ENCODE data around the gene CEP112. TPM values are rescaled to one million over a fixed set of nuclear protein-coding genes. Genes with fewer than 3 reads are reported as not detected.

Gene CEP112
- total and polyA plus RNA-seq, 2 experiments from 2014 or later: 4.0 to 4.3 TPM

GRCh38 chr17:66032082-66032712 lies 159.7 kb downstream of the CEP112 start:
- Mint-ChIP-seq H3K9me3 (no peaks in the 10 kb centered on the region), H3K4me1 (peaks cover under 1% of the 10 kb centered on the region; the same call in 2 of the 3 replicates), H3K36me3 (ENCODE audit: low read depth) (no peaks in the 10 kb centered on the region), H3K27ac (no peak overlapping the region), H3K4me3 (no peak overlapping the region), H3K27me3 (ENCODE audit: insufficient read depth, low read depth, poor library complexity) (no peaks in the 10 kb centered on the region)
- H2AFZ ChIP-seq: no peak overlapping the region
- H3F3A ChIP-seq (replicated peaks; ENCODE audit: low read depth): no peaks in the 10 kb centered on the region
- ATAC-seq: no peak
- no peaks in the 10 kb centered on the region for H3K9me2 ChIP-seq (ENCODE audit: insufficient read depth)
- H3K79me2 ChIP-seq (replicated peaks; ENCODE audit: insufficient read depth): no peaks in the 10 kb centered on the region
- H3K4me3 ChIP-seq: no peak overlapping the region
- H3K27me3 ChIP-seq (ENCODE audit: insufficient read depth): no peaks in the 10 kb centered on the region
- H3K4me2 ChIP-seq: no peak overlapping the region
- TF ChIP-seq JUNB (IDR thresholded peaks at IDR 0.05; ENCODE audit: unreplicated experiment): no peak
- no peak for TF ChIP-seq ZNF114 (CRISPR knock-in tag; IDR thresholded peaks at IDR 0.05)
- TF ChIP-seq ZNF331 (CRISPR knock-in tag; IDR thresholded peaks at IDR 0.05; ENCODE audit: low read depth): no peak
- no peak for TF ChIP-seq POLR2AphosphoS5 (IDR thresholded peaks at IDR 0.05; ENCODE audit: low read depth)
- no peak for TF ChIP-seq STAT1 (IDR thresholded peaks at IDR 0.05; ENCODE audit: unreplicated experiment)
- no peak for TF ChIP-seq EZH2 (IDR thresholded peaks at IDR 0.05; ENCODE audit: low read depth, unreplicated experiment)
- TF ChIP-seq ETS1 (IDR thresholded peaks at IDR 0.05): no peak
- TF ChIP-seq REST (IDR thresholded peaks at IDR 0.05; ENCODE audit: unreplicated experiment): no peak
- TF ChIP-seq NANOG (IDR thresholded peaks at IDR 0.05; ENCODE audit: borderline replicate concordance): no peak
- no peak for TF ChIP-seq EZH2phosphoT487 (IDR thresholded peaks at IDR 0.05; ENCODE audit: unreplicated experiment)
- TF ChIP-seq ZNF462 (CRISPR knock-in tag; IDR thresholded peaks at IDR 0.05): no peak
- TF ChIP-seq CTCF (conservative IDR thresholded peaks at IDR 0.05; ENCODE audit: low read depth in 2 of 2): no peak
- no peak for TF ChIP-seq CREB1 (CRISPR knock-in tag; IDR thresholded peaks at IDR 0.05; ENCODE audit: low read depth)
- no peaks in the 10 kb centered on the region for H3K4me1 ChIP-seq (ENCODE audit: insufficient read depth)
- DNase-seq (ENCODE audit: low spot score): no peak
- no peak overlapping the region for H3K27ac ChIP-seq (ENCODE audit: low read depth)
- H3K36me3 ChIP-seq (ENCODE audit: insufficient read depth): no peaks in the 10 kb centered on the region
- no peaks in the 10 kb centered on the region for H4K20me1 ChIP-seq (replicated peaks; ENCODE audit: insufficient read depth)
